Measurements from ENCODE around the gene HOXA9.

The HOXA9 gene

DNA sequence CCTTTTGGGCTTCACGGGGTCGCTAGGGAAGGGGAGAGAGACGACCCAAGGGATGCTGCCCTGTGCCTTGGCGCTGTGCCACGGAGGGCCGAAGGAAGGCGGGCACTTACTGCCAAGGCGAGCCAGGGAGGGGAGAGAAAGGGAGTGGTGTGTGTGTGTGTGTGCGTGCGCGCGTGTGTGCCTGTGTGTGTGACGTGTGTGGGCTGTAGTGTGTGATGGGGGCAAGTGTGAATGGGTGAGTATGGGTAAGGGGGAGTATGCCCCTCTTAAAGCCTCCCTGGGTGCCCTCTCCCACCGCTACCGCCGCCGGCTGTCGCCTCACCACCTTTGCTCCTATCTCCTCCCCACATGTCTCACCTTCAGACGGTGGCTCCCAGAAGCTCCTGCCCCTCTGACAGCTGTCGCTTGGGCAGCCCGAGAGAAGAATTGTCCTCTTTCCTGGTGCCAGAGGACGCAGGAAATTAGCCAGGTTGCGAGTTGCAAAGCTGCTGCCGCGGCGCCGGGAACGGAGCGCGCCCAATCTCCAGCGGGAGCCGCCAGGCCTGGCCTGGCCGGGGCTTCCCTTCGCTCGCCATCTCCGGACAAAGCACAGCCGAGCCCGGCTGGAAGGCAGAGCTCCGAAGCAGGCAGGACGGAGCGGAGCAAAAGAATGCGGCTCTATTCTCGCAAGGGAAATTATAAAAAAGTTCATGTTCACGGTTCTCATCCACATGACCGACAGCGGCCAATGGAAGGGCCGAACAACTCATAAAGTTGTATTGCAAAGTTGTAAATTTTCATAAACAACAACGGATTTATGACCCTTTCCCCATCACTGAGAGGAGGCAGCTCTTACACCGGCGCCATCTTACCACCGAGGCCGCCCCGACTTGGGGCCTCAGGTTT is 13.2 kb downstream of the HOXA9 start, which contains the start of gene HOXA3:
Gene HOXA3, minus strand, starts transcription at position 653 of the 885 bp plus-strand sequence. CDS start 41,943 bp downstream, outside the sequence.
- peak; percentile 90 for DNase-seq

DNA sequence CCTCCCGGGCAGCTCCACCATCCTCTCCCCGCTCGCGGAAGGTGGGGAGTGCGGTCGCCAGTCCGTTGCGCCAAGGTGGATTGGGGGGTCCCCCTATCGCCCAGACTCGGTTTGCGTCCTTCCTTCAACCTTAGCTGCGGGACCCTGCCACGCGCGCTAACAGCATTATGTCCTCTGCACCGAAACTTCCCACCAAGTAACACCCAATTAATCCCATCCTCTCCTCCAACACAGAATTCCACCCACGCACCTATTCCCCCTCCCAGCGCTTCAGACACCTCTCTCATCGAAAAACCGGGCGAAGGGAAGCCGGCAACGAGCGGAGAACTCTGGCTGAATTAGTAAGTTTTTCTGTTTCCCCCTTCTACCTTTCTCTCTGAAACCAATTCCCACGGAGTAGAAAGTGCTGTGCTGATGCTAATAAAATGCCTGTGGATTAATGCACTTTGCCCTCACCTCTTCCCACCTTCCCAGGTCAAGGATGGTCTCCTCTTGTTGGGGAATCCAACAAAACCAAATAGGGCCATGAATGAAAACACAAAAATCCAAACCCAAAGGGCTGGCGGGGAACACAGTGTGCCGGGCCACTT is 13.9 kb downstream of the HOXA9 start:
- DNase-seq = no peak

GRCh38 chr7:27150568-27151340 is 14.6 kb downstream of the HOXA9 start:
- DNase-seq = peak; percentile 94

GRCh38 chr7:27149842-27150567 is 15.3 kb downstream of the HOXA9 start:
- DNase-seq = peak; percentile 84

- DNase-seq = peak; percentile 73
Measured at GRCh38 chr7:27148756-27149641, 16.3 kb downstream of the HOXA9 start.

DNA sequence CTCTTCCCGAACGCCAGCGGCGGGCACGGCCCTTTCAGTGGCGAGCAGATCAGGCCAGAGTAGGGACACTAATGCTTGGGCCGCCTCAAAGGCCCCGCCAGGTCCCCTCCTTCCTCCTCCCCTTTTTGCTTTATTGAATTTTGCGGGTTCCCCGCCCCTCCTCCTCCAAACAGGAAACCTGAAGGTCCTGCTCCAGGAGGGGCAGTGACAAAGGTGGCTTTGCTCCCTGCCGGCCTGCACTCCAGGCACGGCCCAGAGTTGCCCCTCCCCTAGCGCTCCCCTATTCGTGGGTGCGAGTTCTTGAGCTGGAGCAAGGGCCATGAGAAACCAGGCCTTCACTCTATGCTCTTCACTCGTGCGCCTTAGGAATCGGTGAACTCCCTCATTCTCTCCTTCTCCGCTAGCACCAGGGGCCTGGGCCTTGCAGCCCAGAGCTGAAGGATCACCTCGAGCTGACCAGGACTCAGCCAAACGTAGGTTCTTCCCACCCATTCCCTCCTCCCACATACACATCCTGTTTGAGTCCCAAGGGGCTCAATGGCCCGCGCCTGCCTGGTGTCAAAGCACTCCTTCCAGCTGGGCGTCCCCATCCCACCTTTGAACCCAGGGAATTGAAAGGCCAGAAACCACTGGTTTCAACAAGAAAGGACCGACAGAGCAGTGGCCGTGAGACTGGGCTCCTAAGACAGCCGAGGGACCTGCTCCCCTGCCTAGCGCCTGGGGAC is 17.1 kb downstream of the HOXA9 start:
- DNase-seq = peak; percentile 76

DNA sequence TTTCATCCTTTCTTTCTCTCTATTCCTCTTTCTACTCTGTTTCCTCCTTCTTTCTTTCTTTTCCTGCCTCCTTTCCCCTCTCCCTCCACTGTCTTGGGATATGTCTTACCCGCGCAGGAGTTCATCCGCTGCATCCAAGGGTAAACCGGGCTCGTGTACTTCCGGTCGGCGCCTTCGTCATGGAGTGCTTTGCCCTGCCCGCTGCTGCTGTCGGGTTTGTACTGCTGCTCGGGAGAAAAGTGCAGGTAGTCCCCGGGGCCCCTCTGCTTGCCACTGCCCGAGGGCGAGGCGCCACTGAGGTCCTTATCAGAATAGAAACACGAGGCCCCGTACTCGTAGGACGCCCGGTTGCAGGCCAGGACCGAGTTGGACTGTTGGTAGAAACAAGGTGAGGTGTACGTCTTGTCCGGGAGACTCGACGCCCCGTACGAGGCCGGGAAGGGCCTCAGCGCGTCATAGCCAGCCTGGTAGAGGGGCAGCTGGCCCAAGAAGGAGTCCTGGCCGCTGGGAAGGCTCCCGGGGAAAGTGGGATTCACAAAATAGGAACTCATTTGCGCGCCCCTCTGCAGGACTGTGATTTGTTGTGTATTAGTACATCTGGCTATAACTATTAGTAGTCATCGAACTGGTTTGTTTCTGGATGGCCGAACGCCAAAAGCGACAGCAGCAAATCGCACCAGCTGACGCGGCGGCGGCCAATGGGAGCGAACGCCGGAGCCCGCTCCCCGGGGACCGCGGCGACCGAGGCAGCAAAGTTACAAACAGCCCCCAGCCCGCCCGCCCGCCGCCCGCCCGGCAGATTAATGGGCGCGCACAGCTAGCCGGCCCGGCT is 17.9 kb downstream of the HOXA9 start, which contains the start of gene HOXA6:
Gene HOXA6, minus strand, starts transcription at position 576 of the 832 bp plus-strand sequence. Its CDS starts 25 bp downstream, at position 551.
- DNase-seq = peak; percentile 36

DNA sequence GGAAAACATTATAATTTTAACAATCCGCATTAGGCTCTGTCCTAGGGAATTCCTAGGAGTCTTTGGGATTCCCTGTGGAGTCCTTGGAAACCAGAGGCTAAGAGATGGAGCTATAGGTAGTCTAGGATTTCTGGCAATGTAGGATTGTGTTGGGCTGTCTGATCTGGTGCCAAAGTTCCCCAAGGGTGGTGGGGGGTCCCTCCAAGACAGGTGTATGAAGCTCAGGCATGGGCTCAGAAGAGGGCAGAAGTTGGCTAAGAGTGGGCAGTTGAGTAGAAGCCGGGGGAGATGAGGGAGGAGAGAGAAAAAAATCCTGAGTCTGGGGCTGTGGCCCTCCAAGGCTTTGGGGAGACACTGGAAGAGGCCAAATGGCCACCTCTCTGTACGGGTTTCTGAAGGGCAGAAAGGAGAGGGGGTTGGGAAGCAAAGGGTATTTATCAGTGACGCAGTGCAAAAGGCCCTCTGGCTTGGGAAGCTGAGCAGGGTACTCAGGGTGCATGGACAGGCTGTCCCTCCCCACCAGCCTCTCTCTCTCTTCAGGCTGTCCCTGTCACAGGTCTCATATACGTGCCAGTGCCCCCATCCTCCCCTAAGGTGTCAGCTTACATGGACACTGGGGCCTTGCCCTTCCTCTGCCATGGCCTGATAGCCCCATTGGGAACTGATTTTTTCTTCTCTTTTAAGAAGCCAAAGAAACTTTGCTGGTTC is 18.7 kb downstream of the HOXA9 start:
- no peak for DNase-seq

GRCh38 chr7:27145914-27146412 is 19.4 kb downstream of the HOXA9 start:
- DNase-seq = no peak

GRCh38 chr7:27145165-27145913 is 20.0 kb downstream of the HOXA9 start:
- no peak for DNase-seq

- no peak for DNase-seq
Measured at GRCh38 chr7:27144781-27145164, 20.6 kb downstream of the HOXA9 start.

GRCh38 chr7:27143950-27144780 is 21.2 kb downstream of the HOXA9 start:
- DNase-seq = no peak

GRCh38 chr7:27143023-27143949 is 22.1 kb downstream of the HOXA9 start, which contains the start of gene HOXA5:
HOXA5 (minus strand) TSS chr7:27143681; CDS start chr7:27143607, 74 bp downstream.
- DNase-seq = no peak

DNA sequence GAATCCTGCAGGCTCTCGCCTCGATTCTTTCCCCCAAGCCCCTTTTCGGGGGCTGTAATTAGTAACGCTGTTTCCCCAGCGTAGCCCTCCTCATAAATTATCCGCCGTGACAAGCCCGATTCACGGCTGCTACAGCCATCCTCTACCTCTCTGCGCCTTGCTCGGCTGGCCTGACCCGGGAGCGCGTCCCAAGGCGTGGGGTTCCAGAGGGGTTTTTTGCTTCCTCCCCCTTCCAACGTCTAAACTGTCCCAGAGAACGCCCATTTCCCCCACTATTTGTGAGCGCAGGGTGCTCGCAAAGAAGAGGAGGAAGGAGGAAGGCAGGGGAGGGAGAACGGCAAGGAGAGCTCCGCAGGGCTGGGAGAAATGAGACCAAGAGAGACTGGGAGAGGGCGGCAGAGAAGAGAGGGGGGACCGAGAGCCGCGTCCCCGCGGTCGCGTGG is 22.7 kb downstream of the HOXA9 start:
- DNase-seq = no peak

DNA sequence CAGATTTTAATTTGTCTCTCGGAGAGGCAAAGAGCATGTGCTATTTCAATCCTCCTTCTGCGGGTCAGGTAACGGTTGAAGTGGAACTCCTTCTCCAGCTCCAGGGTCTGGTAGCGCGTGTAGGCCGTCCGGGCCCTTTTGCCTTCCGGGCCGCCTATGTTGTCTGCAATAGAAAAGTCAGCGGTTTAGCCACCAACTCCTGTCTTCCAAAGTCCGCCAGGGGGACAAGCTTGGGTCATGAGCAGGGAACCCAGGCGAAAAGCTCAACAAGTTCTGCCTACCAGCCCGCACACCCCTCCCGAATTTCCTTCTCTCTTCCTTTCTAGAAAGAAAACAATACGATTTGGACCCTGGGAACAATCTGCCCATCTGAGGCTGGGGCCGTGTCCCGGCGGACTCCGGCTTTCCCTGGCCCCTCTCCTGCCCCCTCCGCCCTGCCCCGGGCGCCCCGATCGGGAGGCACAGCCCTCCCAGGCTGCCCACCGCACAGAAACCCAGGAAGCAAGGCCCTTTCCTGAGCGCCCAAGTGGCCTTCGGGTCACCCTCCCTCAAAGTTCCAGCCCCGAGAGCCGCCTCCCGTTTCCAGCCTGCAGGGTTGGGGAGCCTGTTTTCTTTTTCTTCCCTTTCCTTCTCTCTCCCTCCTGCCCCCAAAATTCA is 23.3 kb downstream of the HOXA9 start:
- no peak for DNase-seq

All from NCI-H69 (cell line).